K562 (cell line): ENCODE data around the gene NR3C2.

Experiments used
- CHD4 ChIP-seq: fragments of 200-600 bp; sonication (generic); IDR thresholded peaks from 3 replicates; pipeline ENCODE4 v1.6.1; 2012; ENCODE audit warnings: low read depth, mild to moderate bottlenecking, mixed read lengths, low read length, inconsistent platforms; ENCODE audit not compliant: insufficient read depth, insufficient replicate concordance, poor library complexity, severe bottlenecking
- EGR1 ChIP-seq: fragments of 450-650 bp; conservative IDR thresholded peaks from 2 replicates; pipeline ENCODE4 v1.6.1; 2017; ENCODE audit warnings: mild to moderate bottlenecking
- MYC ChIP-seq, 2 experiments: fragments of 250-450 bp in 1 of 2; sonication (Bioruptor Pico) in 1 of 2; IDR thresholded peaks; 2 replicates each; pipeline versions ENCODE4 v1.5.1 to v1.6.1; 2012 to 2021; ENCODE audit warnings: low read depth in 2 of 2, borderline replicate concordance in 1 of 2, improper control_type of control experiment in 1 of 2, low read length in 1 of 2, mild to moderate bottlenecking in 1 of 2, moderate library complexity in 1 of 2
- POLR2AphosphoS5 ChIP-seq: IDR thresholded peaks from 2 replicates; pipeline ENCODE4 v1.6.1; 2011; ENCODE audit warnings: mild to moderate bottlenecking, low read depth, low read length, moderate library complexity; ENCODE audit not compliant: control insufficient read depth, insufficient read depth
- SIN3B ChIP-seq: fragments of 450-650 bp; IDR thresholded peaks from 2 replicates; pipeline ENCODE4 v1.6.1; 2017; ENCODE audit warnings: low read depth, mild to moderate bottlenecking, moderate library complexity
- SP1 ChIP-seq: sonication (generic); formaldehyde crosslinking; IDR thresholded peaks from 2 replicates; pipeline ENCODE4 v1.8.1; 2022; ENCODE audit warnings: mild to moderate bottlenecking, missing genetic modification reagents
- ZBTB8A ChIP-seq: fragments of 450-650 bp; IDR thresholded peaks from 2 replicates; pipeline ENCODE4 v1.6.1; 2018; ENCODE audit warnings: mild to moderate bottlenecking, moderate library complexity; ENCODE audit not compliant: partially characterized antibody
- TF ChIP-seq, protein P1 (sequence below): fragments of 250-450 bp; sonication (Bioruptor Pico); IDR thresholded peaks from 2 replicates; pipeline ENCODE4 v1.8.0; 2022; ENCODE audit warnings: moderate library complexity, mild to moderate bottlenecking, inconsistent platforms
- TF ChIP-seq, protein P2 (sequence below): fragments of 450-650 bp; formaldehyde crosslinking; IDR thresholded peaks from 2 replicates; pipeline ENCODE4 v1.4.0; 2020; ENCODE audit warnings: mild to moderate bottlenecking, moderate library complexity

DNA sequence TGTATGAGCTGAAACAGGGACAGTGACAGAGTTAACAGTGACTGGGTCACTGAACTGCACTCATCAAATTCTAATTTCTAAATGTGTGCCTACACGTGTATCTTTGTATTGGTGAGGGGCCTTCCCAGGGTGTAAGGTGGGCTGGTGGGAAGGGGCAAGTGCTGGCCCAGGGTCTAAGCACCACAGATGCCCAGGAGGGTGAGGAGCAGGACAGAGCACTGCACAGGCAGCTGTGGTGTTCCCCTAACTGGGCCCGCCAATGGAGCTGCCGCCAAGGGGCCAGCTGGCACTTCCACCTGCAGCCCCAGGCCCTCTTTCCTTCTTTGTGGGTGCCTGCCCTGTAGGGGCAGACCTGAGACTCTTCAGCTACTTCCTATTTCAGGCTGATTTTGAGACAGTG, 360.5 kb downstream of the NR3C2 start:
- TF ChIP-seq CHD4 = no peak
- TF ChIP-seq, protein P1, sequence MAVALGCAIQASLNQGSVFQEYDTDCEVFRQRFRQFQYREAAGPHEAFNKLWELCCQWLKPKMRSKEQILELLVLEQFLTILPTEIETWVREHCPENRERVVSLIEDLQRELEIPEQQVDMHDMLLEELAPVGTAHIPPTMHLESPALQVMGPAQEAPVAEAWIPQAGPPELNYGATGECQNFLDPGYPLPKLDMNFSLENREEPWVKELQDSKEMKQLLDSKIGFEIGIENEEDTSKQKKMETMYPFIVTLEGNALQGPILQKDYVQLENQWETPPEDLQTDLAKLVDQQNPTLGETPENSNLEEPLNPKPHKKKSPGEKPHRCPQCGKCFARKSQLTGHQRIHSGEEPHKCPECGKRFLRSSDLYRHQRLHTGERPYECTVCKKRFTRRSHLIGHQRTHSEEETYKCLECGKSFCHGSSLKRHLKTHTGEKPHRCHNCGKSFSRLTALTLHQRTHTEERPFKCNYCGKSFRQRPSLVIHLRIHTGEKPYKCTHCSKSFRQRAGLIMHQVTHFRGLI (CRISPR knock-in tag) = no peak
- TF ChIP-seq EGR1 = no peak
- no peak for TF ChIP-seq SP1 (CRISPR knock-in tag)
- no peak for TF ChIP-seq POLR2AphosphoS5
- TF ChIP-seq ZBTB8A = no peak
- no peak for TF ChIP-seq SIN3B
- TF ChIP-seq MYC (IDR thresholded peaks at IDR 0.05; ENCODE audit: low read depth, low read length) = no peak
- no peak for TF ChIP-seq MYC (CRISPR knock-in tag; IDR thresholded peaks at IDR 0.05; ENCODE audit: borderline replicate concordance, low read depth)
- TF ChIP-seq, protein P2, sequence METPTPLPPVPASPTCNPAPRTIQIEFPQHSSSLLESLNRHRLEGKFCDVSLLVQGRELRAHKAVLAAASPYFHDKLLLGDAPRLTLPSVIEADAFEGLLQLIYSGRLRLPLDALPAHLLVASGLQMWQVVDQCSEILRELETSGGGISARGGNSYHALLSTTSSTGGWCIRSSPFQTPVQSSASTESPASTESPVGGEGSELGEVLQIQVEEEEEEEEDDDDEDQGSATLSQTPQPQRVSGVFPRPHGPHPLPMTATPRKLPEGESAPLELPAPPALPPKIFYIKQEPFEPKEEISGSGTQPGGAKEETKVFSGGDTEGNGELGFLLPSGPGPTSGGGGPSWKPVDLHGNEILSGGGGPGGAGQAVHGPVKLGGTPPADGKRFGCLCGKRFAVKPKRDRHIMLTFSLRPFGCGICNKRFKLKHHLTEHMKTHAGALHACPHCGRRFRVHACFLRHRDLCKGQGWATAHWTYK = no peak
